Activated CD8-positive, alpha-beta T cell treated with anti-CD3 and anti-CD28 coated beads for 36 hours (primary cell): ENCODE data around the gene HPCAL1. TPM values are rescaled to one million over a fixed set of nuclear protein-coding genes. Genes with fewer than 3 reads are reported as not detected.

ENCODE experiments used
- ATAC-seq: fragments of 200-7000 bp; cut with Tn5 transposase; one replicate; pipeline ENCODE4 v1.10.0; 2021; ENCODE audit warnings: mild to moderate bottlenecking, moderate library complexity
- CTCF ChIA-PET: fragments of 350-600 bp; sonication (Branson Sonifier 250); formaldehyde crosslinking; loops from one replicate; lab custom pipeline; 2021; ENCODE audit warnings: antibody characterized with exemption; lab: Charles Lee
- POLR2A ChIA-PET: fragments of 350-600 bp; sonication (Branson Sonifier 250); formaldehyde crosslinking; loops from one replicate; lab custom pipeline; 2021; ENCODE audit warnings: antibody characterized with exemption; lab: Charles Lee
- DNase-seq: peaks from one replicate; pipeline ENCODE4 v3.0.0-alpha.2; 2020
- H3K27ac Mint-ChIP-seq: one replicate; pipeline ENCODE4 v1.8.0; 2021; ENCODE audit warnings: mild to moderate bottlenecking, mixed read lengths
- H3K27me3 Mint-ChIP-seq: one replicate; pipeline ENCODE4 v1.8.0; 2021; ENCODE audit warnings: mixed read lengths
- H3K36me3 Mint-ChIP-seq: one replicate; pipeline ENCODE4 v1.8.0; 2021; ENCODE audit warnings: low read depth, mixed read lengths
- H3K4me1 Mint-ChIP-seq: one replicate; pipeline ENCODE4 v1.8.0; 2021; ENCODE audit warnings: low read depth, mixed read lengths
- H3K4me3 Mint-ChIP-seq: one replicate; pipeline ENCODE4 v1.8.0; 2021; ENCODE audit warnings: mild to moderate bottlenecking, moderate library complexity, mixed read lengths
- H3K9me3 Mint-ChIP-seq: one replicate; pipeline ENCODE4 v1.8.0; 2021; ENCODE audit warnings: mixed read lengths
- intact Hi-C: fragments of 100-400 bp; cut with micrococcal nuclease; formaldehyde crosslinking; loops from one replicate; pipeline ENCODE4 v1.10.0; 2022
- total RNA-seq, 2 experiments: library from RNA; stranded (reverse); gene quantifications; one replicate each; pipeline ENCODE4 v1.2.3, GENCODE V29; 2021
- TF ChIP-seq, protein P1 (sequence below): fragments of 200-600 bp; IDR thresholded peaks from one replicate; pipeline ENCODE4 v1.8.0; 2022; ENCODE audit warnings: antibody characterized with exemption, mild to moderate bottlenecking

The HPCAL1 gene
- total RNA-seq, 2 experiments from 2014 or later: 166 to 170 TPM

DNA sequence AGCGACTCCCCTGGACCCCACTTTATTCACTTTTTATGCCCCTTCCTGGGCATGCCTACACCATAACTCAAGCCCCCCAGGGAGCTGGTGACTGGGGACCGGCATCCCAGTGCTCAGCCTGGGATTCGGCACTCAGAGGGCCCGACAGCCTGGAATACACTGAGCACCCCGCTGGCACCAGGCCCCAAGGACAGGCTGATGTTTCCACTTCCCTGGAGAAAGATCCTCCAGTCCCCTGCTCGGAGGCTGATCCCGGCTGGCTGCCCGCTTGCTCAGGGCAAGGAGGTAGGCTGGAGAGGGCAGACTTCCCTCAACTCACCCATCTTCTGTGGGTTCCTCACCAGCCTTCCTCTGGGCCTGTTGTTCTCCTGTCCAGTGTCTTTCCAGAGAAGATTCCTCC, 108.9 kb downstream of the HPCAL1 start:
- ChIA-PET CTCF (interaction anchor here (1.0 to 6.6 kb wide), 4 partner anchors 23 to 107 kb away, joined by 3 to 135 read pairs (median 42); partner anchors contain the start of gene HPCAL1), POLR2A (no interaction called here)
- Mint-ChIP-seq H3K27ac (no peak overlapping the region), H3K36me3 (peaks cover 36% of the 10 kb centered on the region), H3K27me3 (no peaks in the 10 kb centered on the region), H3K4me1 (peaks cover 41% of the 10 kb centered on the region), H3K4me3 (no peak overlapping the region), H3K9me3 (no peaks in the 10 kb centered on the region)
- DNase-seq (no peak), ATAC-seq (no peak)
- TF ChIP-seq, protein P1, sequence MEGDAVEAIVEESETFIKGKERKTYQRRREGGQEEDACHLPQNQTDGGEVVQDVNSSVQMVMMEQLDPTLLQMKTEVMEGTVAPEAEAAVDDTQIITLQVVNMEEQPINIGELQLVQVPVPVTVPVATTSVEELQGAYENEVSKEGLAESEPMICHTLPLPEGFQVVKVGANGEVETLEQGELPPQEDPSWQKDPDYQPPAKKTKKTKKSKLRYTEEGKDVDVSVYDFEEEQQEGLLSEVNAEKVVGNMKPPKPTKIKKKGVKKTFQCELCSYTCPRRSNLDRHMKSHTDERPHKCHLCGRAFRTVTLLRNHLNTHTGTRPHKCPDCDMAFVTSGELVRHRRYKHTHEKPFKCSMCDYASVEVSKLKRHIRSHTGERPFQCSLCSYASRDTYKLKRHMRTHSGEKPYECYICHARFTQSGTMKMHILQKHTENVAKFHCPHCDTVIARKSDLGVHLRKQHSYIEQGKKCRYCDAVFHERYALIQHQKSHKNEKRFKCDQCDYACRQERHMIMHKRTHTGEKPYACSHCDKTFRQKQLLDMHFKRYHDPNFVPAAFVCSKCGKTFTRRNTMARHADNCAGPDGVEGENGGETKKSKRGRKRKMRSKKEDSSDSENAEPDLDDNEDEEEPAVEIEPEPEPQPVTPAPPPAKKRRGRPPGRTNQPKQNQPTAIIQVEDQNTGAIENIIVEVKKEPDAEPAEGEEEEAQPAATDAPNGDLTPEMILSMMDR: no peak
- intact Hi-C loops: no loop called here

DNA sequence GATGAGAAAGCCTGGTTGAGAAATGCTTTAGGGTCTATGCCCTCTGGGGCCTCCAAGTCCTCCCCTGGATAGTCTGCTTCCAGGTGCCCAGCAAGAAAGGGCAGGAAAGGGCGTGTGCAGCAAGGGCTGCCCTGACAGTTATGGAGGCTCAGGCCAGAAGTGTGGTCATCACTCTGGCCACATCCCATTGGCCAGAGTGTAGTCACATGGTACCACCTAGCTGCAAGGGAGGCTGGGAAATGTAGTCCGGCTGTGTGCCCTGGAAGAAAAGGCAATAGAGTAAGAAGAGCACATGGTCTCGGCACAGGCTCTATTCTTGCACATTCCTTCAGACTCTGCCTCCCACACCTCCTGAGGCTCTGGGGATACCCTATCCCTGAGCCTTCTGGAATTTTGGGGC, 109.7 kb downstream of the HPCAL1 start:
- DNase-seq (peak; percentile 70), ATAC-seq (no peak)
- TF ChIP-seq, protein P1: no peak
- intact Hi-C loops: no loop called here
- Mint-ChIP-seq H3K4me1 (peaks cover 39% of the 10 kb centered on the region), H3K36me3 (peaks cover 28% of the 10 kb centered on the region), H3K9me3 (no peaks in the 10 kb centered on the region), H3K27me3 (no peaks in the 10 kb centered on the region), H3K4me3 (no peak overlapping the region), H3K27ac (no peak overlapping the region)
- CTCF ChIA-PET: interaction anchor here (2.9 to 6.6 kb wide), 2 partner anchors 22 to 31 kb away, joined by 10 to 75 read pairs; no protein-coding TSS in a partner anchor
- POLR2A ChIA-PET: no interaction called here

DNA sequence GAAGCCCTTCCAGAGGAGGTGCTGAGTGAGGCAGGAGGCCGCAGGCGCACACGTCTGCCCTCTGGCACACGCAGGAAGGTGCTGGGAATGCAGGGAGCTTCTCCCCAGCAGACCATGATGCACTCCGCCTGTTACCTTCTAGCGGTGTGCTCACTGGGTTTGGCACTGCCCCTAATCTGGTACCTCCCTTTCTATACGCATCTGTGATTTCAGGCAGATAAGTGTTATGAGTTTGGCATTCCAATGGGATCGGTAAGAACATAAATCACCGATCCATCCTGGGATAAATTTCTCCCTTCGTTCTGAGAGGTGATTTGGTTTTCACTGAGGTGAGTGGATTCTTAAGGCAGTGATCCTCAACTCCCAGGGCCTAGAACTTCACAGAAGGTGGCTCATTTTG, 110.8 kb downstream of the HPCAL1 start:
- H3K36me3 Mint-ChIP-seq: peaks cover 28% of the 10 kb centered on the region
- TF ChIP-seq, protein P1: no peak
- ChIA-PET CTCF (interaction anchor here (0.6 to 2.9 kb wide), 2 partner anchors 21 to 341 kb away, joined by 4 to 10 read pairs; no protein-coding TSS in a partner anchor), POLR2A (no interaction called here)
- ATAC-seq: no peak
- no peak overlapping the region for H3K4me3 Mint-ChIP-seq
- DNase-seq: no peak
- intact Hi-C loops: no loop called here
- H3K4me1 Mint-ChIP-seq: peaks cover 37% of the 10 kb centered on the region
- no peak overlapping the region for H3K27ac Mint-ChIP-seq
- no peaks in the 10 kb centered on the region for H3K27me3 Mint-ChIP-seq
- no peaks in the 10 kb centered on the region for H3K9me3 Mint-ChIP-seq

DNA sequence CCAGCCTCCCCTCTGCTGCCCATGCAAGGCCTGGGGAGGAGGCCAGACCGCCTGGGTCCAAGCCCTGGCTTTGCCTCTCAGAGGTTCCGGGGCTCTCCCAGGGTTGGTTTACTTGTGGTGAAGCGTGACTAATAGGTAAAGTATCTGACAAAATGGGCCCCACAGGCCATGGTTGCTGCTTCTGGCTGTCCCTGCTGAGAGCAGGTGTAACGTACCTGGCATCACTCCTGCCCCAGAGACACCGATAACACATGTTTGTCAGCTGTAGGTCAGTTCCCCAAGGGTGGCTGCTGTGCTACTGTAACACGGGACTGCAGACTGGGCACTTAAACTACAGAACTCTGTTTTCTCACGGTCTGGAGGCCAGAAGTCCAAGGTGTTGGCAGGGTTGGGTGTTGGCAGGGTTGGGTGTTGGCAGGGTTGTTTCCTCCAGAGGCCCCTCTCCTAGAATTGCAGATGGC, 111.3 kb downstream of the HPCAL1 start:
- DNase-seq: peak; percentile 27
- TF ChIP-seq, protein P1: no peak
- H3K4me3 Mint-ChIP-seq: no peak overlapping the region
- H3K27ac Mint-ChIP-seq: no peak overlapping the region
- POLR2A ChIA-PET: no interaction called here
- no peaks in the 10 kb centered on the region for H3K9me3 Mint-ChIP-seq
- ATAC-seq: no peak
- CTCF ChIA-PET: no interaction called here
- H3K36me3 Mint-ChIP-seq: peaks cover 26% of the 10 kb centered on the region
- peaks cover 34% of the 10 kb centered on the region for H3K4me1 Mint-ChIP-seq
- H3K27me3 Mint-ChIP-seq: no peaks in the 10 kb centered on the region
- intact Hi-C loops: no loop called here

DNA sequence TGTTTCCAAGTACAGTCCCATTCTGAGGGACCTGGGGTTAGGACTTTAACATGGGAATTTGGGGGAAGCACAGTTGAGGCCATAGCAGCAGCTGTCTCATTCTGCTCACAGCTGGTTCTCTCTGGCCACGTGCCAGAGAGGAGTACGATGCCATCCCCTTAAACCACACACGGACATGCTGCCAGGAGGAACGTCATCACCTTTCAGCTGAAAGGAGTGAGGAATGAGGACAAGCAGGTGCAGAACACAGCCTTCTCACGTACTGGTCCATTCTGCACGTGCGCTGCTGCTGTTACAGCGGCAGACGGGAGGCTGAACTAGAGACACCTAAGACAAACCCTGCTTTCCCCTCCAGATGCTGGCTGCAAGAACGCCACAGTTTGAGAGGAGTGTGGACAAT, 111.9 kb downstream of the HPCAL1 start:
- Mint-ChIP-seq H3K4me1 (peaks cover 28% of the 10 kb centered on the region), H3K27me3 (no peaks in the 10 kb centered on the region), H3K9me3 (no peaks in the 10 kb centered on the region), H3K36me3 (peaks cover 25% of the 10 kb centered on the region), H3K27ac (no peak overlapping the region), H3K4me3 (no peak overlapping the region)
- CTCF ChIA-PET: interaction anchor here (1.1 kb wide), 1 partner anchor 21 kb away, joined by 3 read pairs; no protein-coding TSS in a partner anchor
- DNase-seq (no peak), ATAC-seq (no peak)
- POLR2A ChIA-PET: no interaction called here
- TF ChIP-seq, protein P1: no peak
- intact Hi-C loops: no loop called here
